BLaER1 (cell line): ENCODE measurements around the gene TMUB1.
A peak's percentile ranks its signal among the peaks of the same experiment; 100 is the strongest.

Experiments used
- H3K27ac ChIP-seq: shearing (Covaris generic); formaldehyde crosslinking; 2 replicates; pipeline ENCODE4 v1.8.1; 2022
- H3K27me3 ChIP-seq: shearing (Covaris generic); formaldehyde crosslinking; 2 replicates; pipeline ENCODE4 v1.8.1; 2022
- H3K36me3 ChIP-seq: shearing (Covaris generic); formaldehyde crosslinking; 2 replicates; pipeline ENCODE4 v1.8.1; 2022
- H3K4me1 ChIP-seq: shearing (Covaris generic); formaldehyde crosslinking; 2 replicates; pipeline ENCODE4 v1.8.1; 2022
- H3K4me2 ChIP-seq: shearing (Covaris generic); formaldehyde crosslinking; 2 replicates; pipeline ENCODE4 v1.8.1; 2022
- H3K4me3 ChIP-seq: shearing (Covaris generic); formaldehyde crosslinking; 2 replicates; pipeline ENCODE4 v1.8.1; 2022
- H3K9ac ChIP-seq: shearing (Covaris generic); formaldehyde crosslinking; 2 replicates; pipeline ENCODE4 v1.8.1; 2022
- H3K9me3 ChIP-seq: shearing (Covaris generic); formaldehyde crosslinking; 2 replicates; pipeline ENCODE4 v1.8.1; 2022
- H4K20me1 ChIP-seq: shearing (Covaris generic); formaldehyde crosslinking; 2 replicates; pipeline ENCODE4 v1.8.1; 2022
- Cebpa-rat ChIP-seq: shearing (Covaris generic); IDR thresholded peaks from 2 replicates; pipeline ENCODE4 v1.8.1; 2022

The TMUB1 gene

DNA sequence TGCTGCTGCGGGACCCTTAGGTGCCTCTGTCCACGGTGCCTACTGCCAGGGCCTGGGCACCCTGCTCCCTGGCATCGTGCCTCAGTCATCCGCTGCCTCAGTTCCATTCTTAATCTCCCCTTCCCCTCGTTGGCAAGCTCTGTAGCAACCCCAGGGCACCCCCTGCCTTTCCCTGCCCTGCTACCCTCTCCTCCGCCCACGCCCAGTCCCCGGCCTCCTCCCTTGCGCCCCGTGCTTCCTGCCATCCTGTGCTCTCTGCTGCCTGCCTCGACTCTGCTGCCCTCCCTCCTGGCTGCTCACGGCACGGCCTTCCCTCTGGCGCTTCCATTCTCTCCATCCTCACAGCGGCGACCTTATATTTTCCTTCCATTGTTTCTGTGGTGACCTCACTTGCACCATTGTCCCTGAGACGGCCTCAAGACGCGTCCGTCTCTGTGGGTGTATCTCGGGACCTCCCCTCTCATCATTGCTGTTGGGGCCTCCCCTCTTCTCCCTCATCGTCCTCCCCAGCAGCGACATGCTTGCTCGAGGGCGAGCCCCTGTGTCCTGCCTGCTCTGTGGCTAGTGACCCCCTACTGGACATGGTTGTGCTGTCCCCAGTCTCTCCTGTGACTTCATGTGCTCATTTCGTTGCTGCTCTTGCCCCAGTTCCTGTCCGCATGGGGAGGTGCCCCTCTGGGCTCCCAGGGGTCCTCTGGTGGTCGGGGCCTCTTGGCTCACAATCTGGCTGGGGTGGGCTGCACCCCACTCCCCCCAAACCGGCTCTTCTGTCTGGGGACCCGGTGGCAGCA lies 38.3 kb upstream of the TMUB1 start:
- Histone ChIP-seq H3K9me3 (no peaks in the 10 kb centered on the region), H3K36me3 (peaks cover 93% of the 10 kb centered on the region), H3K4me2 (no peak overlapping the region), H3K4me1 (peaks cover 13% of the 10 kb centered on the region), H3K27me3 (peaks cover 3% of the 10 kb centered on the region; the same call in 1 of the 2 replicates), H3K9ac (no peak overlapping the region), H4K20me1 (peaks cover 94% of the 10 kb centered on the region), H3K27ac (no peak overlapping the region), H3K4me3 (no peak overlapping the region)
- TF ChIP-seq Cebpa-rat: no peak

- peaks cover 10% of the 10 kb centered on the region for H3K27me3 ChIP-seq
- no peak overlapping the region for H3K27ac ChIP-seq
- no peak overlapping the region for H3K4me2 ChIP-seq
- no peak overlapping the region for H3K9ac ChIP-seq
- H3K9me3 ChIP-seq: no peaks in the 10 kb centered on the region
- TF ChIP-seq Cebpa-rat: no peak
- H3K36me3 ChIP-seq: peaks cover 91% of the 10 kb centered on the region
- peaks cover 98% of the 10 kb centered on the region for H4K20me1 ChIP-seq
- no peak overlapping the region for H3K4me3 ChIP-seq
- H3K4me1 ChIP-seq: peaks cover 20% of the 10 kb centered on the region
Measured at GRCh38 chr7:151120896-151121295, 37.6 kb upstream of the TMUB1 start.

- peaks cover 20% of the 10 kb centered on the region for H3K27me3 ChIP-seq
- TF ChIP-seq Cebpa-rat: no peak
- no peak overlapping the region for H3K4me2 ChIP-seq
- peaks cover 27% of the 10 kb centered on the region for H3K4me1 ChIP-seq
- H4K20me1 ChIP-seq: peaks cover 98% of the 10 kb centered on the region
- H3K9me3 ChIP-seq: no peaks in the 10 kb centered on the region
- H3K36me3 ChIP-seq: peaks cover 81% of the 10 kb centered on the region
- no peak overlapping the region for H3K27ac ChIP-seq
- no peak overlapping the region for H3K9ac ChIP-seq
- no peak overlapping the region for H3K4me3 ChIP-seq
Measured at GRCh38 chr7:151119902-151120301, 36.6 kb upstream of the TMUB1 start.

DNA sequence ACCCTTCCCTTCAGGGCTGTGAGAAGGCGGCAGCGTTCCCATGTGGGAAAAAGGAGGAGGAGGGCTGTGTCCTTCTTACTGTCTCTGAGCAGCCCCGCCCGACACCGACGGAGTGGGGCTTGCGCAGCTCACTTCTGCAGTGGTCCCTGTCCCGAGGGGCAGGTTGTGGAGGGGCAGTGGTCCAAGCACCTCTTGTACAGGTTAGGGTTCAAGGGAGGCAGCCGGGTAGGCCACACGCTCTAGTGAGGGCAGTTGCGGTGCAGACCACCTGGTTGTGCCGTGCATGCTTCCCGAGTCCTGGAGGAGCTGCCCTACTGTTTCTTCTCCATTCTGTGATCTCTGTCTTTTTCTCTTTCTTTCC lies 35.7 kb upstream of the TMUB1 start:
- no peaks in the 10 kb centered on the region for H3K9me3 ChIP-seq
- no peak for TF ChIP-seq Cebpa-rat
- H3K4me1 ChIP-seq: peaks cover 29% of the 10 kb centered on the region
- H4K20me1 ChIP-seq: peaks cover 98% of the 10 kb centered on the region
- H3K4me2 ChIP-seq: no peak overlapping the region
- no peak overlapping the region for H3K9ac ChIP-seq
- no peak overlapping the region for H3K4me3 ChIP-seq
- H3K36me3 ChIP-seq: peaks cover 79% of the 10 kb centered on the region
- H3K27me3 ChIP-seq: peaks cover 29% of the 10 kb centered on the region
- H3K27ac ChIP-seq: no peak overlapping the region

DNA sequence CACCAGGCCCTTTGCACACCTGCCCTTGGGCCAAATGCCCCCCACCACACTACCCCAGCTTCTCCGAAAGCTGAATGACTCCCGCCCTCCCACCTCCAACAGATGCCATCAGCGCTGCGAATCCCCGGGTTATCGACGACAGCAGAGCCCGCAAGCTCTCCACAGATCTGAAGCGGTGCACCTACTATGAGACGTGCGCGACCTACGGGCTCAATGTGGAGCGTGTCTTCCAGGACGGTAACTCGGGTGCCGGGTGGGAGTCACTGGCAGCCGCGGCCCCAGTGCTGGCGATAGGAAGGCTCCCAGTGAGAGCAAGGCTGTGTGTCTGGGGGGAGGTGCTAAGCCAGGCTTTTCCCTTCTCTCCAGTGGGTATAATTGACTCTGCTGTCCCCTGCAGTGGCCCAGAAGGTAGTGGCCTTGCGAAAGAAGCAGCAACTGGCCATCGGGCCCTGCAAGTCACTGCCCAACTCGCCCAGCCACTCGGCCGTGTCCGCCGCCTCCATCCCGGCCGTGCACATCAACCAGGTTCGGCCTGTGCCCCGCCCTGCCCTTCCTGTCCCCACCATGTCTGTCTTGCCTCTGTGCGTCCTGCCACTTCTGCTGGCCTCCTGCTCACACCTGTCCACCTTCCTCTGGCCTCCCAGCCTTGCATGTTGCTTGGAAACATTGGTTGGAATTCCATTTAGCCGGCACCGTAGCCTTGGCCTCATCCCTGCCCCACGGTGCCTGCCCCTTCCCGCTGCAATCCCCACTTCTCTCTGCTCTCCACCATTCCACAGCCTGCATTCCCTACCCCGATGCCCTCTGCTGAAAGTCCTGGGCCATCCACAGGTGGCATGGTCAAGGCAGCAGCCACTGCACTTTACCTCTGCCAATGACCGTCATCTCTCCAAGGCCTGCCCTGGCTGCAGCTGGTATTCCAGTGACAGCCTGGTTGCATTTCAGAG lies 35.1 kb upstream of the TMUB1 start:
- no peak overlapping the region for H3K4me3 ChIP-seq
- TF ChIP-seq Cebpa-rat: no peak
- H3K27ac ChIP-seq: no peak overlapping the region
- no peak overlapping the region for H3K9ac ChIP-seq
- H3K27me3 ChIP-seq: peaks cover 34% of the 10 kb centered on the region
- no peak overlapping the region for H3K4me2 ChIP-seq
- peaks cover 100% of the 10 kb centered on the region for H4K20me1 ChIP-seq
- H3K4me1 ChIP-seq: peaks cover 35% of the 10 kb centered on the region
- no peaks in the 10 kb centered on the region for H3K9me3 ChIP-seq
- H3K36me3 ChIP-seq: peaks cover 79% of the 10 kb centered on the region

DNA sequence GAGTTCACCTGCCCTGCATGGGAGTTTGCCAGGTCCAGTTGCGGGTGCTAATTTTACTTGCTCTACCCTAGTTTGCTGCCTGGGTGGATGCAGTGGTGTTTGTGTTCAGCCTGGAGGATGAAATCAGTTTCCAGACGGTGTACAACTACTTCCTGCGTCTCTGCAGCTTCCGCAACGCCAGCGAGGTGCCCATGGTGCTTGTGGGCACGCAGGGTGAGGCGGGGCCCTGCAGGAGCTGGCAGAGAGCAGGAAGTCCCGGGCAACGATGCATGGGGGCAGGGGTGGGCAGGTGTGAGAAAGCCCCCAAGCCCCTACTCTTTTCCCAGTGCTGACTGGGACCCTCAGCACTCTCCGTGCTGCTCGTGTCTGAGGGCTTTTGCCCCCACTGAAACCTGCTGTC lies 34.3 kb upstream of the TMUB1 start:
- Histone ChIP-seq H3K4me2 (peak overlapping the region; percentile 40), H4K20me1 (peaks cover 100% of the 10 kb centered on the region), H3K4me1 (peaks cover 41% of the 10 kb centered on the region), H3K9ac (0 out of 2 replicates have a peak overlapping the region, but pooled peaks have one; percentile 24), H3K4me3 (no peak overlapping the region), H3K9me3 (no peaks in the 10 kb centered on the region), H3K36me3 (peaks cover 75% of the 10 kb centered on the region), H3K27ac (no peak overlapping the region), H3K27me3 (peaks cover 34% of the 10 kb centered on the region)
- no peak for TF ChIP-seq Cebpa-rat

DNA sequence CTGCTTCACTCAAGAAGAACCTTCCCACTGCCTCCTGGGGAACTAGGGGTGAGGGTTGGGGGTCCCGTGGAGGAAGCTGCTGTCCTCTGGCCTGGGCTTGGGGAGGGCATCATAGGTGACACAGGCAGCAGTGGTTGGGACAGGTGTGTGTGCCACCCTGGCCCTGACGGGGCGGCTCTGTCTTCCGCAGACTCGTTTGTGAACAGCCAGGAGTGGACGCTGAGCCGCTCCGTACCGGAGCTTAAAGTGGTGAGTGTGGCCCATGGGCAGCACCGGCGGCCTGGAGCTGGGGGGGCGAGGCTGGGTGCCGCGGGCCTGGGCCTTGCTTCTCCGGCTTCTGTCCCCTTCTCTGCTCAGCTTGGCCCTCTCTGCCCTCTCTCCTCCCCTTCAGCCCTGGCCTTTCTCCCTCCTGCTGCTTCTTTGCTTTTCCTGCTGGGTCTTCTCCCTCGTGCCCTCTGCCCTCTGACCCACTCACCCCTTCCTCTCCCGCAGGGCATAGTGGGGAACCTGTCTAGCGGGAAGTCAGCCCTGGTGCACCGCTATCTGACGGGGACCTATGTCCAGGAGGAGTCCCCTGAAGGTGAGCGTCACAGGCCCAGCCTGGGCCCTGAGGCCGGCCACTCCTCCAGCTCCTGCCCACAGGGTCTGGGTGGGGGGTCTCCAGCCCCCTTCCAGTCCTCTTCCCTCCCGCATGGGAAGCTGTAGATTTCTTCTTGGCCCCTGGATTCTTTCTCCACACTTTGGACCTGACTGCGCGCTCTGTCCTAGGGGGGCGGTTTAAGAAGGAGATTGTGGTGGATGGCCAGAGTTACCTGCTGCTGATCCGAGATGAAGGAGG lies 33.5 kb upstream of the TMUB1 start:
- H3K27ac ChIP-seq: 0 out of 2 replicates have a peak overlapping the region, but pooled peaks have one; percentile 4
- no peak for TF ChIP-seq Cebpa-rat
- peaks cover 100% of the 10 kb centered on the region for H4K20me1 ChIP-seq
- H3K36me3 ChIP-seq: peaks cover 68% of the 10 kb centered on the region
- H3K9me3 ChIP-seq: no peaks in the 10 kb centered on the region
- peaks cover 34% of the 10 kb centered on the region for H3K27me3 ChIP-seq
- 0 out of 2 replicates have a peak overlapping the region, but pooled peaks have one; percentile 24 for H3K9ac ChIP-seq
- peak overlapping the region; percentile 40 for H3K4me2 ChIP-seq
- peaks cover 41% of the 10 kb centered on the region for H3K4me1 ChIP-seq
- no peak overlapping the region for H3K4me3 ChIP-seq

- no peak for TF ChIP-seq Cebpa-rat
- H3K9ac ChIP-seq: 0 out of 2 replicates have a peak overlapping the region, but pooled peaks have one; percentile 24
- H3K4me2 ChIP-seq: 0 out of 2 replicates have a peak overlapping the region, but pooled peaks have one; percentile 12
- H3K9me3 ChIP-seq: no peaks in the 10 kb centered on the region
- H3K4me1 ChIP-seq: peaks cover 44% of the 10 kb centered on the region
- peaks cover 59% of the 10 kb centered on the region for H3K36me3 ChIP-seq
- H3K27ac ChIP-seq: no peak overlapping the region
- peaks cover 34% of the 10 kb centered on the region for H3K27me3 ChIP-seq
- peaks cover 100% of the 10 kb centered on the region for H4K20me1 ChIP-seq
- H3K4me3 ChIP-seq: no peak overlapping the region
Measured at GRCh38 chr7:151115836-151116418, 32.6 kb upstream of the TMUB1 start.
